Eye (tissue), 1 donor: Measurements from ENCODE around the gene LRRC18.

ENCODE experiments used
- DNase-seq: peaks from one replicate; pipeline ENCODE4 v3.0.0-alpha.2; 2015

The LRRC18 gene

DNA sequence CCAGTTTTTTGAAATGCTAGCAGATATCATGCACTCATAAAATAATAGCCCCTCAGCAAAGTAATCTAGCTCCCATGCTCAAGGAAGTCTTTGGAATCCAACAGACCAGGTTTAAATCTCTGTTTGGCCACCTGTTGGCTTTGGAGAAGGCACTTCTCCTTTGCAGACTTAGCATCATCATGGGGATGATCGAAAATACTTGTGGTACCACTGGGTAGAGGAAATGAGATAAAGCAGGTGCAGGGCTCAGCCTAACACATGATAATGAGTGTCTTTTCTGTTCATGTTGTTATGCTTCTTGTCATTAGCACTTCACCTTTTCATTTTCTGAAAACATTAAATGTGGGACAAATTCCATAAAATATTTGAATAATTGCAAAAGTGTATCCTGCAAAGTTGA, 67.4 kb downstream of the LRRC18 start:
- DNase-seq = no peak
